LNCAP (cell line): ENCODE results near the gene ZFPM1.

ENCODE experiments used
- TF ChIP-seq, protein P1 (sequence below): fragments of 450-650 bp; IDR thresholded peaks from 2 replicates; pipeline ENCODE4 v1.5.1; 2017; ENCODE audit warnings: mild to moderate bottlenecking

Gene ZFPM1

GRCh38 chr16:88549671-88550245 is 96.7 kb downstream of the ZFPM1 start:
- TF ChIP-seq, protein P1, sequence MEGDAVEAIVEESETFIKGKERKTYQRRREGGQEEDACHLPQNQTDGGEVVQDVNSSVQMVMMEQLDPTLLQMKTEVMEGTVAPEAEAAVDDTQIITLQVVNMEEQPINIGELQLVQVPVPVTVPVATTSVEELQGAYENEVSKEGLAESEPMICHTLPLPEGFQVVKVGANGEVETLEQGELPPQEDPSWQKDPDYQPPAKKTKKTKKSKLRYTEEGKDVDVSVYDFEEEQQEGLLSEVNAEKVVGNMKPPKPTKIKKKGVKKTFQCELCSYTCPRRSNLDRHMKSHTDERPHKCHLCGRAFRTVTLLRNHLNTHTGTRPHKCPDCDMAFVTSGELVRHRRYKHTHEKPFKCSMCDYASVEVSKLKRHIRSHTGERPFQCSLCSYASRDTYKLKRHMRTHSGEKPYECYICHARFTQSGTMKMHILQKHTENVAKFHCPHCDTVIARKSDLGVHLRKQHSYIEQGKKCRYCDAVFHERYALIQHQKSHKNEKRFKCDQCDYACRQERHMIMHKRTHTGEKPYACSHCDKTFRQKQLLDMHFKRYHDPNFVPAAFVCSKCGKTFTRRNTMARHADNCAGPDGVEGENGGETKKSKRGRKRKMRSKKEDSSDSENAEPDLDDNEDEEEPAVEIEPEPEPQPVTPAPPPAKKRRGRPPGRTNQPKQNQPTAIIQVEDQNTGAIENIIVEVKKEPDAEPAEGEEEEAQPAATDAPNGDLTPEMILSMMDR: no peak

GRCh38 chr16:88550246-88550661 is 97.2 kb downstream of the ZFPM1 start:
- TF ChIP-seq, protein P1: no peak

DNA sequence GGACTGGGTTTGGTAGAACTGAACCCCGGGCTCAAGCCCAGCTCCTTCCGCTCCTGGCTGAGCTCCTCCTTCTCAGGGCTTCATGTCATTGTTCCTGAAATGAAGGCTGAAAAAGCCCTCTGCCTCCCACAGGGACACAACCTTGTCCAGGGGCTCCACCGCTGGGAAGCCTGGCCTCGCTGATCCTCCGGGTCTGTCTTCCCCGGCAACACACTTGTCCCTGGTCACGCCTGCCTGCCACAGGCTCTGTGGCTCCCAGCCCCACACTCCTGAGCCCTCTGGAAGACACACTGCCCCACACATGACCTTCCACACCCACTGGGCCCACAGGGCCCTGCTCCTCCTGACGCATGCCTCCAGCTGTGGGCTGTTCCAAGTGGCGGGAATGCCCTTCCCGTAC is 99.1 kb downstream of the ZFPM1 start:
- TF ChIP-seq, protein P1: no peak

- TF ChIP-seq, protein P1: no peak
These were observed 99.7 kb downstream of the ZFPM1 start for GRCh38 chr16:88552815-88553214.

DNA sequence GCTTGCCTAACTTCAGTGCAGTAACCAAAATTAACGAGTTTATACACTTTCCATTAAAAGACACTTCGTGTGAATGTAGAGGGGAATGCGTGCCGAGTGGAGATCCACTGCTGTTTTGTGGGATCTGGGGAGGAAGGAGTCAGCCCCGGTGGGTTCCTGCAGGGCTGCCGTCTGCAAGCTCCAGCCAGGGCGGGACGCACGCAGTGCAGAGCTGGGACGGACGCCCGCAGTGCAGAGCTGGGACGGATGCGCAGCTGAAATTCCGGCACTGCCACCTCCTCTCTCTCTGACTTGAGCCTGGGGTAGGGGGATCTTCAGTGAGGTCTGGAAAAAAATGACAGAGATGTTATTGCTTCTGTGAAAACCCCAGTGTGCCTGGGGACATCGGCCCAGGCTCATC is 100.7 kb downstream of the ZFPM1 start:
- TF ChIP-seq, protein P1: no peak

DNA sequence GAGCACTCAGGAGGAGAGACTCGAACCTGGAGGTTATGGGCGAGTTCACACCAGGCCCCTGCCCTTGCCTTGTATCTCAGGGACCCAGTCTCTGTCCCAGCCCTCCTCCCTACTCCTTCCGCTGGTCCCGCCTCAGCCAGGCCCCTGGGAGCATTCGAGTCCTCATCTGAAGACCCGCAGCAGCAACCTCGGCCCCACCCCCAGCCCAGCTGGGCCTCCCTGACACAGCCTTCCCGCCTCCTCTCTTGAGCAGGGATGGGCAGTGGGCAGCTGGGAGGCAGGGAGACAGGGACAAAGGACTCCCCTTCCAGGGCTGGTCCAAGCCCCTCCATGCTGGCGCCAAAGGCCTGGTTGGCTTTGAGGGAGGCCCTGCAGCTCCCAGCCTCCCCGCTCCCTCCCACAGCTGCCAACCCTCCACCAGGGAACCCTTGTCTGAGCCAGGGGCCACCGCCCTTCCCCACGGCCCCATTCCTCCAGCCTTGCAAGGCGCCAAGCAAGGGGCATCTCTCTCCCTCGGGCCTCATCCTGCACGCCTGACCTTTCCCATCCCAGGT is 101.7 kb downstream of the ZFPM1 start:
- TF ChIP-seq, protein P1: no peak

- TF ChIP-seq, protein P1: no peak
These were observed 103.4 kb downstream of the ZFPM1 start for GRCh38 chr16:88556294-88556988.
